8988T (cell line): Measurements from ENCODE around the gene PRSS12.
"Not testable (repeated sequence)": the region's sequence is repeated elsewhere in the genome, so short reads cannot be mapped to it uniquely, and the experiment has no call there.

Experiments
- DNase-seq: peaks from one replicate; pipeline ENCODE4 v3.0.0; 2011

Gene PRSS12, protein sequence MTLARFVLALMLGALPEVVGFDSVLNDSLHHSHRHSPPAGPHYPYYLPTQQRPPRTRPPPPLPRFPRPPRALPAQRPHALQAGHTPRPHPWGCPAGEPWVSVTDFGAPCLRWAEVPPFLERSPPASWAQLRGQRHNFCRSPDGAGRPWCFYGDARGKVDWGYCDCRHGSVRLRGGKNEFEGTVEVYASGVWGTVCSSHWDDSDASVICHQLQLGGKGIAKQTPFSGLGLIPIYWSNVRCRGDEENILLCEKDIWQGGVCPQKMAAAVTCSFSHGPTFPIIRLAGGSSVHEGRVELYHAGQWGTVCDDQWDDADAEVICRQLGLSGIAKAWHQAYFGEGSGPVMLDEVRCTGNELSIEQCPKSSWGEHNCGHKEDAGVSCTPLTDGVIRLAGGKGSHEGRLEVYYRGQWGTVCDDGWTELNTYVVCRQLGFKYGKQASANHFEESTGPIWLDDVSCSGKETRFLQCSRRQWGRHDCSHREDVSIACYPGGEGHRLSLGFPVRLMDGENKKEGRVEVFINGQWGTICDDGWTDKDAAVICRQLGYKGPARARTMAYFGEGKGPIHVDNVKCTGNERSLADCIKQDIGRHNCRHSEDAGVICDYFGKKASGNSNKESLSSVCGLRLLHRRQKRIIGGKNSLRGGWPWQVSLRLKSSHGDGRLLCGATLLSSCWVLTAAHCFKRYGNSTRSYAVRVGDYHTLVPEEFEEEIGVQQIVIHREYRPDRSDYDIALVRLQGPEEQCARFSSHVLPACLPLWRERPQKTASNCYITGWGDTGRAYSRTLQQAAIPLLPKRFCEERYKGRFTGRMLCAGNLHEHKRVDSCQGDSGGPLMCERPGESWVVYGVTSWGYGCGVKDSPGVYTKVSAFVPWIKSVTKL

GRCh38 chr4:118352843-118353533, at the start of gene PRSS12:
Gene PRSS12, minus strand, starts transcription at chr4:118353003. Its CDS starts 283 bp downstream, at chr4:118352720.
- peak; percentile 53 for DNase-seq

- no peak for DNase-seq
Observed at GRCh38 chr4:118400356-118400755, 47.6 kb upstream of the PRSS12 start.

DNA sequence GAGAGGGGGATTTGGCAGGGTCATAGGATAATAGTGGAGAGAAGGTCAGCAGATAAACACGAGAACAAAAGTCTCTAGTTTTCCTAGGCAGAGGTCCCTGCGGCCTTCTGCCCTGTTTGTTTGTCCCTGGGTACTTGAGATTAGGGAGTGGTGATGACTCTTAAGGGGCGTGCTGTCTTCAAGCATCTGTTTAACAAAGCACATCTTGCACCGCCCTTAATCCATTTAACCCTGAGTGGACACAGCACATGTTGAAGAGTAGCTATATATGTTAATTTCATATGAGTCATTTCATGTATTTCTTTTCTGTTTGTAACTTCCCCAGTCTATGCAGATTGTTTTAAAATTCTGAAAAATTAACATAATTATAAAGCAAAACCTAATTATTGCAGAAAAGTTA, 47.1 kb upstream of the PRSS12 start:
- not testable (repeated sequence) for DNase-seq

DNA sequence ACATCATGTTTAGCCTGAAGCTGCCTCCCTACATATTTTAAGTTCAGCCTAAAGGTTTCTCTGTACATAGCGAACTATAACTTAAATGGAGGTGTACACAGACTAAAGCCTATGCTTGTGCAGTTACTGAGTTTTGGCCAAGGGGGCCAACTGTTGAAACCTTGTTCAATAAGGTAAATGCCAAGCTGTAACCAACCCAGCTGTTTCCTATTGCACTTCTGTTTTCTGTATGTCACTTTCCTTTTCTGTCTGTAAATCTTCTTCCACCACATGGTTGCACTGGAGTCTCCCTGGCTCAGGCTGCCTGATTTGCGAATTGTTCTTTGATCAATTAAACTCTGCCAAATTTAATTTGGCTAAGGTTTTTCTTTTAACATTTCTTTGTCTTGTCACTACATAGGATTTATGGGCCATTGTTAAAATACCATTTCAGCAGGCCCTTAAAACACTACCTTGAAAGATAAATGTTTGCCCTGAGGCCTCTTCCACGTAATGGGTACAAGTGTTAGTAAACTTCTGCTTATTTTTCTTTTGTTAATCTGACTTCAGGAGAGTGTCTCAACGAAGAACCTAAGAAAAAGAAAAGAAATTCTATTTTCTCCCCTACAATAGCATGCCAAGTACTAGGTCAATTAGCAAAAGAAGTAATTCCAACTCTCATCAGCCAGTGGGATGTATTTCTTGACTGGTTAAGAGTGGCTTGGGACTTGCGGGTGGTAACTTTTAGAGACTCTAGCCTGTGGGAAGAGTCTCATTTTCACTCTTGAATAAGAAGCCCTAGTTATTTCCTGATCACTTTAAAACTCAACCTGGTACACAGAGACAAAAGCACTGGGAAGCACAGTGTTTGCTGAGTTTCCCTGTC, 45.7 kb upstream of the PRSS12 start:
- DNase-seq: no peak

DNA sequence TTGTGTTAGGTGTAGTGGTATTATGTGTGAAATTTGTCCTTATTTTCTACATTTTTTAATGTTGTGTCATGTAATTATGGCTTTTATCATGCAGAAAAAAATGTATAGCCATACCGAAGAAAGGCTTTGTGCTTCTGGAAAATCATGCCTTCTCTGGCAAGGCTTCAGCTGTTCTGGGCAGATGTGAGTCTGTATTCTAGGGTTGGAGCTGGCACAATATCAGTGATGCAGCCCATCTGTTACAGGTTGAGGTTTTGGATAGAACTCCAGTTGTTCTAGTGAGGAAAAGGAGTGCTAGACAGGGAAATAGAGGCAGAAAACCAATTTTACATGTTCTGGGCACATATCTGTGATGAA, 44.8 kb upstream of the PRSS12 start:
- DNase-seq: no peak

DNA sequence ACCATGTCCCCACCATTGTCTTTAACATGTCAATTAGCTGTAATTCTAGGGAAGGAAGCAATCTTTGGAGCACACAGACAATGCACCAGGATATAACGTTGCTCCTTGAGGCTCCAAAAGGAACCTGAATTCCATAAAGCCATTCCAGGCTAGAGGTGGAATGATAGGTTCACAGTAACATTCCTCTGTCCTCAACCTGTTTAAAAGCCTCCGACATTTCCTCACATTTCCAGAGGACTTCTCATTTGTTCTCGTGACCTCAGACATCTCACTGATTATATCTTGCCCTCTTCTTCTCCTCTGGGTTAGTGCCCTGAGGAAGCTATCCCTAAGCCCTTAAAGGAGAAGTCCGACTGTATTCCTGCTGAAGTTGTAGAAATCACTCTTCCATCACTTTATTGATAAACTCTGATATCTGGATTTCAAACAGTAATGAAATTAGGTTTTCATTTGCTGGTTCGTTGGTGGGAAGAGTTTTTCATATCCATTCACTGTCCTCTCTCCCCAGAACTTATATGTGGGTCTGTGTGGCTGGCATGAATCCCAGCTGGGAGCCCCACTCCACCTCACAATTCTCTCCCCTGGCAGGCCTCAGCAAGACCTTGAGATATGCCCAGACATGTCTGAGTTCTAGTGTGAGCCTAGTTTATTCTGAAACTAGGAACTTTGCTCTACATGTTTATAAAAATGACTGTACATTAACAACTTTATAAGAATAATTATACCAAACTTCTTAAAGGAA, 44.2 kb upstream of the PRSS12 start:
- no peak for DNase-seq

DNA sequence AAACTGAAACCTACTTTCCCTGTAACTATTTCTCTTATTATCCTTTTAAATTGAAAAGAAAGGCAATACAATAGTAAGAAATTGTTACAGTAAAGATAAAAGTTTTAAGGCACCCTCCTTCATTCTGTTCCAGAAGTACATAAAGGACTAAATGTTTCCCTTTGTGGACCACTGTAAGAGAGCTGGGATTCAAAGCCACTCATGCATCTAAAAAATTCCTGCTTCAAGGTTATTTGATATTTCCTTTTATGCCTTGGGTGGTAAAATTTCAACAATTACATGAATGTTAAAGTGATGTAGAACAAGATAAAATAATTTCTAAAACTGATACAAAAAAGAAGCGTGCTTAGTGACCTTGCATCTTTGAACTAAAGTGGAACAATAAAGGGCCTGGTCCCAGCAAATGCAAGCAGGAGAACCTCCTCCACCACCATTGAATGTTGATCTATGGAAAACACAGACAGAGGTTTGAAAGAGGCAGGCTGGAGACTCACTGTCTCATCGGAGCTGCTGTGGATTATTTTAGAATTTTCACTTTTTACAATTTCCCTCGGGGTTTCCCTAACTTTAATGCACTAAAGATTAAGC, 42.3 kb upstream of the PRSS12 start:
- no peak for DNase-seq

GRCh38 chr4:118392509-118392908, 39.7 kb upstream of the PRSS12 start:
- not testable (repeated sequence) for DNase-seq

- no peak for DNase-seq
Observed at GRCh38 chr4:118390121-118390520, 37.3 kb upstream of the PRSS12 start.

GRCh38 chr4:118389721-118390120, 36.9 kb upstream of the PRSS12 start:
- DNase-seq: no peak

DNA sequence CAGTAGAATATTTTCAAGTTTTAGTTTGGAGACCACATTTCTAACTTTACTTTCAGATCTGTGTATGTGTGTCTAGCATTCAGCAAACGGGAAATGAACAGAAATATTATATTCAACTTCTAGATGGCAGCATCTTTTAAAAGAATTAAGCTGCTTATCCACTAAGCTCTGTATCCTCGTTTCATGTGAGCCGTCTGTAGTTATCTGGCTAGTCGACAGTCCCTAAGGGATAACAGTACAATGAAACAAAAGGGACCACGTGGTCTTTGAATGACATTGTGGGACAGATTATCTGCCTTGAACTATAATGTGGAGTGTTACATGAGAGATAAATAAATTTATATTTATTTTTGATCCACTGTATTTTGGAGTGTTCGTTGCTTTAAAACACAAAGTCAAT, 35.8 kb upstream of the PRSS12 start:
- DNase-seq: no peak

DNA sequence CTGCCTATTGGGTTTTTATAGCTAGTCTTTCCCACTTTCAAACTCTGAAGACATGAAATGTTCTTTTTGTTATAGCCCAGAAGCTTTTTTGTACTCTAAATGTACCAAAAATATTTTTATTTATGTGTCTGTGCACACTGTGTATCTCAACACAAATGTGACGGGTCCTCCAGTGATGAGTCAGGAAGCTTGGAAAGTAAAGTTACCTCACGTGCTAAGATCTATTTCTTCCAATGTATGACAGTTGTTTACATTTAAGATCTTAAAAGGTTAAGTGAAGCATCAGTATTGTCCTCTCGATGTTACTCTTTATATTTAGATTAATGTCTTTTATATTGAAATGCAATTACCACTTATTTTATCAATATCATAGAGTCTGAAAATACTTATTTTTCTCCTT, 29.1 kb upstream of the PRSS12 start:
- no peak for DNase-seq

- DNase-seq: no peak
Observed at GRCh38 chr4:118373614-118374255, 20.9 kb upstream of the PRSS12 start.

GRCh38 chr4:118372251-118372650, 19.4 kb upstream of the PRSS12 start:
- no peak for DNase-seq

GRCh38 chr4:118369231-118369630, 16.4 kb upstream of the PRSS12 start:
- DNase-seq: no peak

- DNase-seq: no peak
Observed at GRCh38 chr4:118367872-118368271, 15.1 kb upstream of the PRSS12 start.

DNA sequence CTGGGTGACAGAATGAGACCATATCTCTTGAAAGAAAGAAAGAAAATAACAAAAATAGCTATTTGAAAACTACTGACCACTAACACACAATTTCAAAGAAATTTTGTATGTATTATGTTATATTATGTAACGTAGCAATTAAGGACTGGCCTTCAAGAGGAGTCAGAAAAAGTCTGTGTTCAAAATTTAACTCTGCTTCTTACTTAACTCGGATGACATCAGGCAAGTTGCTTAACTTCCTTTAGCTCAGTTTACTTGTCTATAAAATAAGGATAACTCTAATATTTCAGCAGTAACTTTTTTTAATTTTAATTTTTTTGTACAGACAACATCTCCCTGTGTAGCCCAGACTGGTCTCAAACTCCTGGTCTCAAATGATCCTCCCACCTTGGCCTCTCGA, 14.6 kb upstream of the PRSS12 start:
- no peak for DNase-seq

- DNase-seq: no peak
Observed at GRCh38 chr4:118363166-118363565, 10.4 kb upstream of the PRSS12 start.

- DNase-seq: no peak
Observed at GRCh38 chr4:118361192-118361591, 8.4 kb upstream of the PRSS12 start.

- no peak for DNase-seq
Observed at GRCh38 chr4:118360106-118360505, 7.3 kb upstream of the PRSS12 start.

GRCh38 chr4:118357601-118358000, 4.8 kb upstream of the PRSS12 start:
- no peak for DNase-seq
